Astrocyte (in vitro differentiated cells and primary cell): ENCODE measurements around the gene KMT2B.

Experiments used
- EZH2 ChIP-seq: IDR thresholded peaks from 2 replicates; pipeline ENCODE4 v1.6.1; 2012; ENCODE audit warnings: mild to moderate bottlenecking, low read length, inconsistent platforms; ENCODE audit not compliant: insufficient read depth
- TF ChIP-seq, protein P1 (sequence below): IDR thresholded peaks from 2 replicates; pipeline ENCODE4 v1.5.1; 2011; ENCODE audit warnings: low read depth, mild to moderate bottlenecking, inconsistent platforms, low read length, moderate library complexity; ENCODE audit not compliant: insufficient read depth

DNA sequence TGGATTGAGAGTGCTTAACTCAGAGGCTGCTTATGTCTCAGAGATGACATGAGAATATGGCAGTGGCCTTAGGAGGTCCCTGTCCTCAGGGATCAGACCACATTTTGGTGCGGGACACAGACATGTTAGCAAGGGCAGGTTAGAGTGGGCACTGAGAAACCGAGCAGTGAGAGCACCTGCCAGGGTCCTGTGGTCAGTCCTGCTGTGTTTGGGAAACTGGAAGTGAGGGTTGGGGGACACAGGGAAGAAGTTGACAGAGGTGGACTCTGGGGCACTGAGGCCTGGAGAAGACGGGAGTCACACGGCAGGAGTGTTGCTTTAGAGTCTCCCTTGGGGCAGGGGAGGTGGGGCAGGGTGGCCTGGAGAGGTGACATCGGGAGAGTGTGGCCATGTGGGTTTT is 17.1 kb downstream of the KMT2B start:
- TF ChIP-seq EZH2 = no peak
- TF ChIP-seq, protein P1, sequence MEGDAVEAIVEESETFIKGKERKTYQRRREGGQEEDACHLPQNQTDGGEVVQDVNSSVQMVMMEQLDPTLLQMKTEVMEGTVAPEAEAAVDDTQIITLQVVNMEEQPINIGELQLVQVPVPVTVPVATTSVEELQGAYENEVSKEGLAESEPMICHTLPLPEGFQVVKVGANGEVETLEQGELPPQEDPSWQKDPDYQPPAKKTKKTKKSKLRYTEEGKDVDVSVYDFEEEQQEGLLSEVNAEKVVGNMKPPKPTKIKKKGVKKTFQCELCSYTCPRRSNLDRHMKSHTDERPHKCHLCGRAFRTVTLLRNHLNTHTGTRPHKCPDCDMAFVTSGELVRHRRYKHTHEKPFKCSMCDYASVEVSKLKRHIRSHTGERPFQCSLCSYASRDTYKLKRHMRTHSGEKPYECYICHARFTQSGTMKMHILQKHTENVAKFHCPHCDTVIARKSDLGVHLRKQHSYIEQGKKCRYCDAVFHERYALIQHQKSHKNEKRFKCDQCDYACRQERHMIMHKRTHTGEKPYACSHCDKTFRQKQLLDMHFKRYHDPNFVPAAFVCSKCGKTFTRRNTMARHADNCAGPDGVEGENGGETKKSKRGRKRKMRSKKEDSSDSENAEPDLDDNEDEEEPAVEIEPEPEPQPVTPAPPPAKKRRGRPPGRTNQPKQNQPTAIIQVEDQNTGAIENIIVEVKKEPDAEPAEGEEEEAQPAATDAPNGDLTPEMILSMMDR = no peak
